IPS-NIHi7 (cell line): Measurements from ENCODE around the gene ISOC2.
"Not testable (repeated sequence)": the region's sequence is repeated elsewhere in the genome, so short reads cannot be mapped to it uniquely, and the experiment has no call there.

Experiments used
- DNase-seq: peaks from one replicate; pipeline ENCODE4 v3.0.0; 2012; ENCODE audit warnings: mixed read lengths; ENCODE audit errors: extremely low spot score

Gene ISOC2, protein sequence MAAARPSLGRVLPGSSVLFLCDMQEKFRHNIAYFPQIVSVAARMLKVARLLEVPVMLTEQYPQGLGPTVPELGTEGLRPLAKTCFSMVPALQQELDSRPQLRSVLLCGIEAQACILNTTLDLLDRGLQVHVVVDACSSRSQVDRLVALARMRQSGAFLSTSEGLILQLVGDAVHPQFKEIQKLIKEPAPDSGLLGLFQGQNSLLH

GRCh38 chr19:55461259-55461973, at the start of gene ISOC2:
Gene ISOC2, minus strand, starts transcription at chr19:55461642. Its CDS starts 5,156 bp downstream, at chr19:55456486.
- peak; percentile 97 for DNase-seq

DNA sequence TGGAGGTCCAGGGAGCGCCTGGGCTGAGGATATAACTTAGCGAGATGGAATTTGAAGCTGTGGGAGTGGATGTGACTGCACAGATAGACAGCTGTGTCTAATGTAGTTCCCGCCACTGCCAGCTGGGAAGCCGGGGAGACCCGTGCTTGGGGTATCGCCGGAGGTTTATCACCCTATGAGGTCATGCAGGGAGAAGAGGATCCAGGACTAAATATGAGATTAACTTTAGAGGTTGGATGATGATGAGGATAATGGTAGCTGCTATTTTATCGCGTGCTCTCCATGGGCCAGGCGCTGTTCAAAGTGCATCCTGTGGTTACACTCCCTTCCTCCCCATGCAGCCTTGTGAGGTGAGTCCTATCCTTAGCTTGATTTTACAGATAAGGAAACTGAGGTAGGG, 46.7 kb upstream of the ISOC2 start:
- no peak for DNase-seq

DNA sequence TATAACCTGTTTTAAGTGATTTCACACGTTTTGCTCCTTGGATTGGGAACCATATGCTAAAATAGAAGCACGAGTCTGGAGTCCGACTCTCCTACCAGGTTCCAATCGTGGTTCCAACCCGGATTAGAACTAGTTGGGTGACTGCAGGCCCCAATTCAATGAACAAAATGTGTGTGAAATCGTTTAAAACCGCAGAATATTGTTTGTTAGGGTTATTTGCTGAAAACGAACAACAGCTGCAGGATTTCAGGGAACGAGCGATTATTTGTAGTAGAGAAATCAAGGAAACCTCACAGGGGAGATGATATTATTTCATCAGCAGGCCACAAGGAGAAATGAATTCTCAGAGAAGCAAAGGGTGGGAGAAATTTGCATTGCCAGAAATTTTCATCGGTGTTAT, 43.5 kb upstream of the ISOC2 start:
- DNase-seq: no peak

- no peak for DNase-seq
Measured at GRCh38 chr19:55504252-55504603, 42.8 kb upstream of the ISOC2 start.

DNA sequence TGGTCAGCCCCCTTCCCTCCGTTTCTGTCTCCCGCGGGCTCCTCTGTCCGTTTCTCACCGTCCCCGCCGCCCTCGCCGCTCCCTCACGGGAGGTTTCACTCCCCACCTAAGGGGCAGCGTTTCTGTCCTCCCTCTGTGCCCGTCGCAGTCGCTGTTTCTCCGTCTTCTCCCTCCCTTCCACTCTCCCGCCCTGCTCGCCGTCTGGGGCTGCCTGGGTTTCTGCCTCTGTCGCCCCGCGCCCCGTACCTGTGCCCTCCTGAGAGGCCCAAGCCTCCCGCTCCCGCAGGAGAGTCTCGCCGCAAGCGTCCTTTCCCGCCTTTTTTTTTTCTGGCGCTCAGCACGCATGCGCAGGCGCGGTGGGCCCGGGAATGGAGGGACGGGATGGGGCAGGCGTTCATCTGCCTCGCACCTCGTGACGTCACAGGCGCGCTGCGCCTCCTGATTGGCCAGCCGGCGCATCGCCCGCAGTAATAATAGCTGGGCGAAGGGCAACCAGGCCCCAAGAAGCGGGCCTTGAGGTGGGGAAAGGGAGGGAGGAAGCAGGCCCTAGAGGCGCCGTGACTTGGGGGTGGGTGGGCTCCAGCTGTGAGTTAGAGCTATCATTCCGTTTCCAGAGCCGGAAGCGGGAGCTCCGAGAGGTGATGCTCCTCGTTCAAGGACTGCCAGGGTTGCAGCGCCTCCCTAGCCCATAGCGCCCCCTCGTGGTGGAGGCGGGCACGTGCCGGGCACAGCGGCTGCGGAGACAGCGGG, 42.2 kb upstream of the ISOC2 start:
- DNase-seq: peak; percentile 98

- DNase-seq: no peak
Measured at GRCh38 chr19:55503157-55503501, 41.7 kb upstream of the ISOC2 start.

- no peak for DNase-seq
Measured at GRCh38 chr19:55502197-55502952, 40.9 kb upstream of the ISOC2 start.

GRCh38 chr19:55500368-55500952, 39.0 kb upstream of the ISOC2 start:
- DNase-seq: no peak

- DNase-seq: no peak
Measured at GRCh38 chr19:55498246-55498840, 36.9 kb upstream of the ISOC2 start.

- no peak for DNase-seq
Measured at GRCh38 chr19:55497763-55498162, 36.3 kb upstream of the ISOC2 start.

- DNase-seq: not testable (repeated sequence)
Measured at GRCh38 chr19:55496820-55497219, 35.4 kb upstream of the ISOC2 start.

DNA sequence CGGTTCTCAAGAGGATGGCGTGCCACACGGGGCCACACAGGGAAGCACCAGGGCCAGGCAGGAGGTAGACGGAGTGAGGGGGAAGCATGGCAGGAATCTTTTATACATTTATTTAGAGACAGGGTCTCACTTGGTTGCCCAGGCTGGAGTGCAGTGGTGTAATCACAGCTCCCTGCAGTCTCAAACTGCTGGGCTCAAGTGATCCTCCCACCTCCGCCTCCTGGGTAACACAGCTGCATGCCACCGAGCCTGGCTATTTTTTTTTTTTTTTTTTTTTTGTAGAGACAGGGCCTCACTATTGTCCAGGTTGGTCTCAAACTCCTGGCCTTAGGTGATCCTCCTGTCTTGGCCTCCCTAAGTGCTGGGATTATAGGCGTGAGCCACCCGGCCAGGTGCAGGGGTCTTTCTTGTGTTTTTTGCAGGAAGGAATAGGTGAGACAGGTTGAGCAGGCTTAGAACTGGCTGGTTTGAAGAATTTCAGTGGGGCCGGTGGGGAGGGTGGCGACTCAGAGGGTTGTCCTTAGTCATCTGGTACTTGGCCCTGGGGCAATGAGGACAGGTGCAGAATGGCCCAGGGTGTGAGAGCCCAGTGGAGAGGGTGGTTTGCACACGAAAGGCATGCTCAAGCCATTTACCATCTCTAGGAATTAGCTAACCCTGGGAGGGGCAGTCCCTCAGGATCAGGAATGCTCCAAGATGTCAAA, 34.4 kb upstream of the ISOC2 start:
- peak; percentile 51 for DNase-seq

GRCh38 chr19:55494172-55494761, 32.8 kb upstream of the ISOC2 start:
- DNase-seq: no peak

DNA sequence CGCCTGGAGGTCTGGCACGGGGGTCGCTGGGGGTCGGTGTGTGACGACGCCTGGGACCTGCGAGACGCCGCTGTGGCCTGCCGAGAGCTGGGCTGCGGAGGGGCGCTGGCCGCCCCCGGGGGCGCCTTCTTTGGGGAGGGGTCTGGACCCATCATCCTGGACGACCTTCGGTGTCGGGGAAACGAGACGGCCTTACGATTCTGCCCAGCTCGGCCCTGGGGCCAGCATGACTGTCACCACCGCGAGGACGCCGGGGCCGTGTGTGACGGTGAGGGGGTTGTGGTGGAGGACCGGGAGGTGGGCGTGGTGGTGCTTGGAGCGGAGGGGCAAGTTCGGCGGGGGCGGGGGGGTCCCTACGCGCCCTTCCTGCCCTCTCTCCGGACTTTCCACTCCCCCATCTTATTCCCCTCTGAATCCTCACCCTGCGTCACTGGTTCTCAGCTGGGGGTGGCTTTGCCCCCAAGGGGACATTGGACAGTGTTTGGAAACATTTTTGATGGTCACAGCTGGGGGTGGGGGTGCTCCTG, 32.3 kb upstream of the ISOC2 start:
- DNase-seq: no peak

GRCh38 chr19:55493052-55493644, 31.7 kb upstream of the ISOC2 start:
- DNase-seq: no peak

GRCh38 chr19:55492362-55492944, 31.0 kb upstream of the ISOC2 start:
- no peak for DNase-seq

DNA sequence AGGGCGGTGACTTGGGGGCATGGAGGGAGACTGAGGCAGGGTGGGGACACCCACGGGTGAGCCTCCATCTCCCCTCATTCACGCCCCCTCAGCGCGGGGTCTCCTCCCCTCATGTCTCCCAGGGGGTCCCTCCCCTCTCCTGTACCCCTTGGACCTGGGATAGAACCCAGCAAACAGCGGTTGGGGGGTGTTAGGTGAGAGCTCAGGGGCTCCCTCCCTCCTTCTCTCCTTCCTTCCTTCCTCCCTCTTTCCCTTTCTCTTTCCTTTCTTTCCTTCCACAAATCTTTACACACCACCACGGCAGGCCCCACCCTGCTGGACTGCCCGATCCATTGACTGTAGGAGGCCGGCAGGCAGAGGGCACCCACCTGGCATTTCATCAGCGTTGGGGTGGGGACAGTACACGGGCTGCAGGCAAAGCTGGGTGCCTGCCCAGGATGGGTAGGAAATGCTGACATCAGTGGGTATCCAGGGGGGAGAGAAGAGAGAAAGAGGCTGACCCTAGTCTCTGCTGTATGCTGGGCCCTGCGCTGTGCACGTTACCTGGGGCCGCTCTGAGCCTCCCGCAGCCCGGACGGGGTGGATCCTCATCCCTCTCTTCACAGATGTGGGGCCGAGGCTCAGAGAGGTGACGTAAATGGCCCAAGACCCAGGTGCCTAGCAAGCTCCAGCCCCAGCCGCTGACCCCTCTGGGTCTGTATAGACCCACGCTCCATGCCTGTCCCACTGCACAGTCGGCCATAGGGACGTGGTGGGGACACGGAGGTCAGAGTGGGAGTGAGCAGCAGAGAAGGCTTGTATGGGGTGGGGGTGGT, 30.3 kb upstream of the ISOC2 start:
- no peak for DNase-seq
